ENCODE data around the gene SPEN. TPM values are rescaled to one million over a fixed set of nuclear protein-coding genes. Genes with fewer than 3 reads are reported as not detected.

The SPEN gene
- total and polyA plus RNA-seq, 9 of the 15 experiments (the other 6 are each of a cell fraction or from before 2014, with no cell fraction given), result 5.7 to 87.5 (median 27.2) TPM

DNA sequence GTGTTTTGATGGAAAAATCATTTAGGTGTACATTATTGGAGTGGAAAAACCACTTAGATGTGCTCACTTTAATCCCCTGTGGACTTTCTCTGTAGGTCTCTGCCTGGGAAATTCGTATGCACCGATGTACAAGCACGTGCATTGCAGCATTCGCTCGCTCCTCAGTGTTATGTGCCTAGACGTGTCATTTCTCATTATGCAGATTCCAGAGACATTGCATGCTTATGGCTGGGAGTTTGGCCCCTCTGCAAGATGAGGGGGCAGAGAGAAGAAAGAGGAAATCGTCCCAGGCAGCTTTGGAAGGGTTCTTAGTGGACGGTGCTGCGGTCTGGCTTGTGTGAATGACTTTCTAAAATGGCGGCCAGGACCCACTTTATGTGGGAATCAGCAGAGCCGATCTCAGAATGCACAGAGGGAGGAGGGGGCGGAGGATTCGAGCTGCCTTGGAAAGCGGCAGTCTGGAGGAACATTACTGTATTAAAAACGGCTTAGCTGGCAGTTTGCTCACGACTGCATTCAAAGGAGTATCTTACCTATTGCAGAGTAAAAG lies 2.3 kb downstream of the SPEN start (continued):
- TF ChIP-seq ZNF592 (IDR thresholded peaks at IDR 0.05) (peak; percentile 87), GTF2A2 (tag; IDR thresholded peaks at IDR 0.05) (no peak), FOXJ2 (tag; IDR thresholded peaks at IDR 0.05) (no peak), ELF1 (tag; IDR thresholded peaks at IDR 0.05) (no peak), ZNF436 (CRISPR knock-in tag; IDR thresholded peaks at IDR 0.05) (no peak), RBFOX2 (IDR thresholded peaks at IDR 0.05; ENCODE audit: low read depth, low read length) (peak; percentile 17; the same call in 1 of the 2 replicates), L3MBTL2 (IDR thresholded peaks at IDR 0.05) (peak; percentile 91), CAMTA2 (CRISPR knock-in tag; conservative IDR thresholded peaks at IDR 0.05) (no peak), RFX7 (CRISPR knock-in tag; IDR thresholded peaks at IDR 0.05) (no peak), CBX5 (IDR thresholded peaks at IDR 0.05; ENCODE audit: borderline replicate concordance, low read depth) (no peak), FOXM1 (IDR thresholded peaks at IDR 0.05; ENCODE audit: low read depth) (peak; percentile 35; the same call in 1 of the 2 replicates), FOXM1 (CRISPR knock-in tag; IDR thresholded peaks at IDR 0.05; ENCODE audit: low read depth) (no peak), NCOA6 (IDR thresholded peaks at IDR 0.05) (no peak; the same call in 1 of the 2 replicates), ZBTB1 (CRISPR knock-in tag; IDR thresholded peaks at IDR 0.05; ENCODE audit: borderline replicate concordance, low read depth) (no peak; the same call in 1 of the 2 replicates), JUN (IDR thresholded peaks at IDR 0.05; ENCODE audit: borderline replicate concordance, low read depth, low read length) (no peak), JUN (CRISPR knock-in tag; IDR thresholded peaks at IDR 0.05; ENCODE audit: borderline replicate concordance) (peak; percentile 71; the same call in 1 of the 2 replicates), RBBP5 (IDR thresholded peaks at IDR 0.05; ENCODE audit: borderline replicate concordance, insufficient read depth, low read length, poor library complexity, severe bottlenecking) (peak; percentile 74)
- TF ChIP-seq, protein P1, sequence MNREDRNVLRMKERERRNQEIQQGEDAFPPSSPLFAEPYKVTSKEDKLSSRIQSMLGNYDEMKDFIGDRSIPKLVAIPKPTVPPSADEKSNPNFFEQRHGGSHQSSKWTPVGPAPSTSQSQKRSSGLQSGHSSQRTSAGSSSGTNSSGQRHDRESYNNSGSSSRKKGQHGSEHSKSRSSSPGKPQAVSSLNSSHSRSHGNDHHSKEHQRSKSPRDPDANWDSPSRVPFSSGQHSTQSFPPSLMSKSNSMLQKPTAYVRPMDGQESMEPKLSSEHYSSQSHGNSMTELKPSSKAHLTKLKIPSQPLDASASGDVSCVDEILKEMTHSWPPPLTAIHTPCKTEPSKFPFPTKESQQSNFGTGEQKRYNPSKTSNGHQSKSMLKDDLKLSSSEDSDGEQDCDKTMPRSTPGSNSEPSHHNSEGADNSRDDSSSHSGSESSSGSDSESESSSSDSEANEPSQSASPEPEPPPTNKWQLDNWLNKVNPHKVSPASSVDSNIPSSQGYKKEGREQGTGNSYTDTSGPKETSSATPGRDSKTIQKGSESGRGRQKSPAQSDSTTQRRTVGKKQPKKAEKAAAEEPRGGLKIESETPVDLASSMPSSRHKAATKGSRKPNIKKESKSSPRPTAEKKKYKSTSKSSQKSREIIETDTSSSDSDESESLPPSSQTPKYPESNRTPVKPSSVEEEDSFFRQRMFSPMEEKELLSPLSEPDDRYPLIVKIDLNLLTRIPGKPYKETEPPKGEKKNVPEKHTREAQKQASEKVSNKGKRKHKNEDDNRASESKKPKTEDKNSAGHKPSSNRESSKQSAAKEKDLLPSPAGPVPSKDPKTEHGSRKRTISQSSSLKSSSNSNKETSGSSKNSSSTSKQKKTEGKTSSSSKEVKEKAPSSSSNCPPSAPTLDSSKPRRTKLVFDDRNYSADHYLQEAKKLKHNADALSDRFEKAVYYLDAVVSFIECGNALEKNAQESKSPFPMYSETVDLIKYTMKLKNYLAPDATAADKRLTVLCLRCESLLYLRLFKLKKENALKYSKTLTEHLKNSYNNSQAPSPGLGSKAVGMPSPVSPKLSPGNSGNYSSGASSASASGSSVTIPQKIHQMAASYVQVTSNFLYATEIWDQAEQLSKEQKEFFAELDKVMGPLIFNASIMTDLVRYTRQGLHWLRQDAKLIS (CRISPR knock-in tag; IDR thresholded peaks at IDR 0.05), result no peak
- TF ChIP-seq, protein P2, sequence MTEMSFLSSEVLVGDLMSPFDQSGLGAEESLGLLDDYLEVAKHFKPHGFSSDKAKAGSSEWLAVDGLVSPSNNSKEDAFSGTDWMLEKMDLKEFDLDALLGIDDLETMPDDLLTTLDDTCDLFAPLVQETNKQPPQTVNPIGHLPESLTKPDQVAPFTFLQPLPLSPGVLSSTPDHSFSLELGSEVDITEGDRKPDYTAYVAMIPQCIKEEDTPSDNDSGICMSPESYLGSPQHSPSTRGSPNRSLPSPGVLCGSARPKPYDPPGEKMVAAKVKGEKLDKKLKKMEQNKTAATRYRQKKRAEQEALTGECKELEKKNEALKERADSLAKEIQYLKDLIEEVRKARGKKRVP (CRISPR knock-in tag; IDR thresholded peaks at IDR 0.05), result no peak

All from K562 (cell line).